IgD-negative memory B cell (primary cell): Measurements from ENCODE around the gene NRAP. TPM values are rescaled to one million over a fixed set of nuclear protein-coding genes. Genes with fewer than 3 reads are reported as not detected.

Experiments
- H3K27ac Mint-ChIP-seq, 3 donors: one replicate each; pipeline ENCODE4 v1.8.0; 2020 to 2022; ENCODE audit warnings: mild to moderate bottlenecking in 3 of 3, mixed read lengths in 3 of 3, moderate library complexity in 1 of 3
- H3K27me3 Mint-ChIP-seq: one replicate; pipeline ENCODE4 v1.8.0; 2021; ENCODE audit warnings: mixed read lengths
- H3K36me3 Mint-ChIP-seq: one replicate; pipeline ENCODE4 v1.8.0; 2020; ENCODE audit warnings: mild to moderate bottlenecking, mixed read lengths
- H3K4me1 Mint-ChIP-seq, 3 donors: one replicate each; pipeline ENCODE4 v1.8.0; 2020 to 2022; ENCODE audit warnings: mixed read lengths in 3 of 3, mild to moderate bottlenecking in 1 of 3
- H3K4me3 Mint-ChIP-seq, 4 donors: one replicate each; pipeline ENCODE4 v1.8.0; 2020 to 2022; ENCODE audit warnings: mild to moderate bottlenecking in 4 of 4, mixed read lengths in 4 of 4, moderate library complexity in 3 of 4
- H3K9me3 Mint-ChIP-seq, 3 donors: one replicate each; pipeline ENCODE4 v1.8.0; 2020 to 2021; ENCODE audit warnings: mixed read lengths in 3 of 3, mild to moderate bottlenecking in 1 of 3
- polyA plus RNA-seq: library from polyadenylated mRNA; unstranded; fragments of 300-500 nt; fragmentation: Illumina TruSeq; gene quantifications from one replicate; pipeline ENCODE4 v1.2.3, GENCODE V29; 2021

The NRAP gene, protein sequence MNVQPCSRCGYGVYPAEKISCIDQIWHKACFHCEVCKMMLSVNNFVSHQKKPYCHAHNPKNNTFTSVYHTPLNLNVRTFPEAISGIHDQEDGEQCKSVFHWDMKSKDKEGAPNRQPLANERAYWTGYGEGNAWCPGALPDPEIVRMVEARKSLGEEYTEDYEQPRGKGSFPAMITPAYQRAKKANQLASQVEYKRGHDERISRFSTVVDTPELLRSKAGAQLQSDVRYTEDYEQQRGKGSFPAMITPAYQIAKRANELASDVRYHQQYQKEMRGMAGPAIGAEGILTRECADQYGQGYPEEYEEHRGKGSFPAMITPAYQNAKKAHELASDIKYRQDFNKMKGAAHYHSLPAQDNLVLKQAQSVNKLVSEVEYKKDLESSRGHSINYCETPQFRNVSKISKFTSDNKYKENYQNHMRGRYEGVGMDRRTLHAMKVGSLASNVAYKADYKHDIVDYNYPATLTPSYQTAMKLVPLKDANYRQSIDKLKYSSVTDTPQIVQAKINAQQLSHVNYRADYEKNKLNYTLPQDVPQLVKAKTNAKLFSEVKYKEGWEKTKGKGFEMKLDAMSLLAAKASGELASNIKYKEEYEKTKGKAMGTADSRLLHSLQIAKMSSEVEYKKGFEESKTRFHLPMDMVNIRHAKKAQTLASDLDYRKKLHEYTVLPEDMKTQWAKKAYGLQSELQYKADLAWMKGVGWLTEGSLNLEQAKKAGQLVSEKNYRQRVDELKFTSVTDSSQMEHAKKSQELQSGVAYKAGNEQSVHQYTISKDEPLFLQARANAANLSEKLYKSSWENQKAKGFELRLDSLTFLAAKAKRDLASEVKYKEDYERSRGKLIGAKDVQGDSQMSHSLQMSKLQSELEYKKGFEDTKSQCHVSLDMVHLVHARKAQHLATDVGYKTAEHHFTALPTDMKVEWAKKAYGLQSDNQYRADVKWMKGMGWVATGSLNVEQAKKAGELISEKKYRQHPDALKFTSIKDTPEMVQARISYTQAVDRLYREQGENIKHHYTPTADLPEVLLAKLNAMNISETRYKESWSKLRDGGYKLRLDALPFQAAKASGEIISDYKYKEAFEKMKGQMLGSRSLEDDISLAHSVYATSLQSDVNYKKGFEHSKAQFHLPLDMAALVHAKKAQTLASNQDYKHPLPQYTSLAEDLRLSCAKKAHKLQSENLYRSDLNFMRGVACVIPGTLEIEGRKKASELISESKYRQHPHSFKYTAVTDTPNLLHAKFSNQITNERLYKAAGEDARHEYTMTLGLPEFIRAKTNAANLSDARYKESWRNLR (N-terminal part only)
- polyA plus RNA-seq = not detected

DNA sequence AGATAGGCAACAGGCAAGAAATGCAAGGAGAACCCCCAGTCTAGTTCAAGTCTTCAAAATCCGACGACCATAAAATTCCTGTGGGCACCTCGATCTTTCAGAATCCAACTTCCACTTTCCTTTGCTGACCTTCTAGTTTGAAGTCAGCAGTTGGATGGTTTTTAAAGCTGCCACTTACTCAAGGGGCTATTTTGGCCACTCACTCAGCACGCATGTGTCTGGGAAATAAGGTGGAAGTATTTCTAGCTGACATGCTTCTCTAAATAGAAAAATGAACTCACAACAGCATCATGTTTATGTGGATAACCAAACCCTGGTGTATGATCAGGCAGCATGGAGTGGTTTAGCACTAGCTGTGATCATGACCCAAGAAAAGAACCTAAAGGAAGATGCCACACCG, at the start of gene NRAP:
Gene NRAP, minus strand, starts transcription at position 134 of the 400 bp plus-strand sequence. CDS start 159 bp downstream, outside the sequence.
- no peaks in the 10 kb centered on the region for H3K9me3 Mint-ChIP-seq
- H3K27me3 Mint-ChIP-seq = peaks cover 7% of the 10 kb centered on the region
- no peaks in the 10 kb centered on the region for H3K4me1 Mint-ChIP-seq
- no peak within 1 kb of the TSS for H3K4me3 Mint-ChIP-seq
- H3K27ac Mint-ChIP-seq = peak within 1 kb of the TSS in 1 of 3 donors; percentile 13
- H3K36me3 Mint-ChIP-seq = peaks cover 1% of the 10 kb centered on the region

- H3K9me3 Mint-ChIP-seq = peaks cover 0 to 2% (median 0%) of the 10 kb centered on the region in 3 donors
- H3K4me3 Mint-ChIP-seq = no peak overlapping the region
- H3K27me3 Mint-ChIP-seq = no peaks in the 10 kb centered on the region
- peaks cover 25% of the 10 kb centered on the region for H3K36me3 Mint-ChIP-seq
- peaks cover 9 to 14% (median 13%) of the 10 kb centered on the region in 3 donors for H3K4me1 Mint-ChIP-seq
- no peak overlapping the region for H3K27ac Mint-ChIP-seq
These were observed 49.8 kb upstream of the NRAP start for GRCh38 chr10:113713640-113713982.

GRCh38 chr10:113712755-113713639, 49.2 kb upstream of the NRAP start:
- Mint-ChIP-seq H3K9me3 (peaks cover 0 to 2% (median 0%) of the 10 kb centered on the region in 3 donors), H3K4me1 (peaks cover 10 to 15% (median 11%) of the 10 kb centered on the region in 3 donors), H3K27ac (no peak overlapping the region), H3K27me3 (no peaks in the 10 kb centered on the region), H3K4me3 (no peak overlapping the region), H3K36me3 (peaks cover 21% of the 10 kb centered on the region)

DNA sequence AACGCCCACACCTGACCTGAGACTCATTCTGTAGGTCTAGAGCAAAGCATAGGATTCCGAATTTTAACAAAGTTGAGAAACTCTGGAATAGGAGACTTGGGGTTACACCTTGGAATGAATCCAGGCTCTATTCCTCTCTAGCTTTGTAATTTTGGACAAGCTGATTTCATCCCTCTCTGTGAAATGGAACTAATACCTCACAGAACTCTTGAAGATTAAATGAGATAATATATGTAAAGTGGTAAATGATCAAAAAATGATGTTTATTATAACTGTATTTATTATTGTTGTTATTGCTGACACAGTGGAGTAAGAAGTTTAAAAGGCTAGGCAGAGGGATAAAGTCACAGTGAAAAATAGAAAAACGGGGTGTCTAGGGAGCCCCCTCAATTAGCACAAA, 48.2 kb upstream of the NRAP start:
- H3K4me3 Mint-ChIP-seq = no peak overlapping the region
- H3K9me3 Mint-ChIP-seq = peaks cover 0 to 2% (median 0%) of the 10 kb centered on the region in 3 donors
- H3K36me3 Mint-ChIP-seq = peaks cover 19% of the 10 kb centered on the region
- no peaks in the 10 kb centered on the region for H3K27me3 Mint-ChIP-seq
- no peak overlapping the region for H3K27ac Mint-ChIP-seq
- H3K4me1 Mint-ChIP-seq = peaks cover 10 to 19% (median 13%) of the 10 kb centered on the region in 3 donors

DNA sequence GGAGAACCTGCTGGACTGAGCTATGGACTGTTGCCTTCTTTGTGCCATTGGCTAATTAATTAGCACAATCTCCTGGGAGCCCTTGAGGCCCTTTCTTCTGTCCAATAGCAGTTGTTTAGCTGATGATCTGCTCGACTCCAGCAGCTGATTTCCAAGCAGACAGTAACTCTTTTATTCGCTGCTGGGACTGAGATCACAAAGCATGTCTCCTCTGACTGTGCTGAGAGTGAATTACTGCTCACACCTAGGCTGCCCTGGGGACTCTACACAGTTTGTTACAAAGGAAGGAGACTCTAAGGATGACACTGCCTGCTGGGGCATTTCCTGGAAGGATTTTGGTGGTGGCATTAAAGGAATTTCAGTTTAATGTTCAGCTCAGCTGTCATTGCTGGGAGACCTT, 47.3 kb upstream of the NRAP start:
- H3K27me3 Mint-ChIP-seq = no peaks in the 10 kb centered on the region
- peaks cover 0 to 2% (median 0%) of the 10 kb centered on the region in 3 donors for H3K9me3 Mint-ChIP-seq
- H3K4me3 Mint-ChIP-seq = no peak overlapping the region
- peaks cover 4 to 15% (median 9%) of the 10 kb centered on the region in 3 donors for H3K4me1 Mint-ChIP-seq
- peaks cover 15% of the 10 kb centered on the region for H3K36me3 Mint-ChIP-seq
- no peak overlapping the region for H3K27ac Mint-ChIP-seq

GRCh38 chr10:113709221-113709838, 45.5 kb upstream of the NRAP start:
- H3K9me3 Mint-ChIP-seq = peaks cover 0 to 2% (median 0%) of the 10 kb centered on the region in 3 donors
- H3K27ac Mint-ChIP-seq = peak overlapping the region in 1 of 3 donors; percentile 11
- H3K4me1 Mint-ChIP-seq = peaks cover 0 to 11% (median 4%) of the 10 kb centered on the region in 3 donors
- no peaks in the 10 kb centered on the region for H3K27me3 Mint-ChIP-seq
- peaks cover 8% of the 10 kb centered on the region for H3K36me3 Mint-ChIP-seq
- H3K4me3 Mint-ChIP-seq = no peak overlapping the region

DNA sequence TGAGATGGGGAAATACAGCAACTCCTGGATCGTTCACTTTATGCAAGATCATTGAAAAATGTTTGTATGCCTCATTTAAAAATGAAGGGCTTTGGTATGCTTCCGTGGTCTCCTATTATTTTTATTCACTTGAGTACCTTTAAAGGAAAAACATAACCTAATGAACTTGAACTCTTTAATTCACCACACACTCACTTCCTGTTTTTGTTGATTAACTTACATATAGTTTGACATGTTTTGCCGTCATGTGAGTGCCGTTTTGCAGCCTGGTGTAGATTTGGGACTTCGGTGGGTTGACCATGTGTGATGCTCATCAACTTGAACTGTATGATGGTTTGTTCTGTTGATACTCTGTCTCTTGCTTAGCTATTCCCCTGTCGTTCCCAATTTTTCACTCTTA, 44.8 kb upstream of the NRAP start:
- Mint-ChIP-seq H3K4me1 (peaks cover 0 to 11% (median 4%) of the 10 kb centered on the region in 3 donors), H3K27ac (peak overlapping the region in 1 of 3 donors; percentile 11), H3K27me3 (no peaks in the 10 kb centered on the region), H3K4me3 (no peak overlapping the region), H3K36me3 (peaks cover 5% of the 10 kb centered on the region), H3K9me3 (peaks cover 0 to 2% (median 0%) of the 10 kb centered on the region in 3 donors)

GRCh38 chr10:113706623-113707022, 42.8 kb upstream of the NRAP start:
- H3K4me3 Mint-ChIP-seq = no peak overlapping the region

DNA sequence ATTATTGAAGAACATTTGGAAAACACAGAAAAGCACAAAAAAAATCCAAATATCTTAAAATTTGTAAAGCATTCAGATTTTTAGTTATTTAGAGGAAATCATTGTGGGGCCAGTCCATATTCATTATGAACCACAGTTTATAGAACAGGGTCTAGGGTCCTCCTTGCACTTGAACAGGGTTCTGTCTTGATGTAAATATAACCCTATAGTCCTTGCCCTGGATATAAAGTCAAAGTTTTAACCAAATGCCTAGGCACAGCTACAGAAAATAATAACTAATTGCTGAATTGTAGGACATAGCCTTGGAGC, 41.5 kb upstream of the NRAP start:
- Mint-ChIP-seq H3K4me1 (peaks cover 0 to 8% (median 4%) of the 10 kb centered on the region in 3 donors), H3K27me3 (no peaks in the 10 kb centered on the region), H3K9me3 (no peaks in the 10 kb centered on the region), H3K36me3 (peaks cover 8% of the 10 kb centered on the region), H3K4me3 (no peak overlapping the region), H3K27ac (no peak overlapping the region)

More at GRCh38 chr10:113706623-113707022, 42.8 kb upstream of the NRAP start:
- Mint-ChIP-seq H3K36me3 (peaks cover 5% of the 10 kb centered on the region), H3K4me1 (peaks cover 0 to 8% (median 4%) of the 10 kb centered on the region in 3 donors), H3K27me3 (no peaks in the 10 kb centered on the region), H3K27ac (no peak overlapping the region), H3K9me3 (no peaks in the 10 kb centered on the region)

- no peak overlapping the region for H3K4me3 Mint-ChIP-seq
These were observed 40.9 kb upstream of the NRAP start for GRCh38 chr10:113704637-113705343.

DNA sequence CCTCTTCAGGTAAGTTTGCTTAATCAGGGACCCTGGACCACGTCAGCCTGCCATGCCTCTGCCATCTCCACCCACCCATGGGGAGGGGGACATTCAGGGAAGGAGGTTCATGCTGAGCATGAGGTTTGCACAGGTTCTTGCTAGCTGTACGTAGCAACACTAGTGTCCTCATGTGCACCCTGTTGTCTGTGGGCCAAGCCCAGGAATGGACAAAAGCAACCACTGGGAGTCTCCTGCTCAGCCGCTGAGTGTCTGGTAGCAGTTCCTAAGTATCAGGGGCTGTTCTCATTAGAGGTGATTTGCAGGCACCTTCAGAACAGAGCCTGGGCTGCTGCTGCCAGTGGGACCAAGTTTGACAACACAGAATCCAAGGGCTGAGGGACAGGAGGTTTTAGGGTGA, 33.8 kb upstream of the NRAP start:
- Mint-ChIP-seq H3K36me3 (peaks cover 18% of the 10 kb centered on the region), H3K4me3 (no peak overlapping the region), H3K4me1 (peaks cover 0 to 4% (median 0%) of the 10 kb centered on the region in 3 donors), H3K27me3 (no peaks in the 10 kb centered on the region), H3K9me3 (peaks cover 6 to 11% (median 8%) of the 10 kb centered on the region in 3 donors), H3K27ac (no peak overlapping the region)

More at GRCh38 chr10:113704637-113705343, 40.9 kb upstream of the NRAP start:
- H3K4me1 Mint-ChIP-seq = peaks cover 0 to 6% (median 4%) of the 10 kb centered on the region in 3 donors
- peaks cover 8% of the 10 kb centered on the region for H3K36me3 Mint-ChIP-seq
- no peaks in the 10 kb centered on the region for H3K9me3 Mint-ChIP-seq
- no peaks in the 10 kb centered on the region for H3K27me3 Mint-ChIP-seq
- no peak overlapping the region for H3K27ac Mint-ChIP-seq

GRCh38 chr10:113695691-113696090, 31.9 kb upstream of the NRAP start:
- H3K4me3 Mint-ChIP-seq = no peak overlapping the region
- no peaks in the 10 kb centered on the region for H3K27me3 Mint-ChIP-seq
- peaks cover 18% of the 10 kb centered on the region for H3K36me3 Mint-ChIP-seq
- no peak overlapping the region for H3K27ac Mint-ChIP-seq
- H3K9me3 Mint-ChIP-seq = peaks cover 7 to 11% (median 10%) of the 10 kb centered on the region in 3 donors
- peaks cover 0 to 4% (median 0%) of the 10 kb centered on the region in 3 donors for H3K4me1 Mint-ChIP-seq

GRCh38 chr10:113693348-113693747, 29.5 kb upstream of the NRAP start:
- H3K9me3 Mint-ChIP-seq = peaks cover 10 to 26% (median 12%) of the 10 kb centered on the region in 3 donors
- no peak overlapping the region for H3K27ac Mint-ChIP-seq
- H3K4me1 Mint-ChIP-seq = peaks cover 11 to 14% (median 13%) of the 10 kb centered on the region in 3 donors
- peak overlapping the region in 1 of 4 donors; percentile 45 for H3K4me3 Mint-ChIP-seq
- H3K27me3 Mint-ChIP-seq = no peaks in the 10 kb centered on the region
- H3K36me3 Mint-ChIP-seq = peaks cover 26% of the 10 kb centered on the region
